Smooth muscle cell (in vitro differentiated cells): ENCODE data around the gene YY1AP1. TPM values are rescaled to one million over a fixed set of nuclear protein-coding genes. Genes with fewer than 3 reads are reported as not detected.
"Not testable (repeated sequence)": the region's sequence is repeated elsewhere in the genome, so short reads cannot be mapped to it uniquely, and the experiment has no call there.

Experiments
- DNase-seq: peaks from one replicate; lab custom pipeline; 2025; ENCODE audit not compliant: unreplicated experiment; lab: John Stamatoyannopoulos, UW
- H2AFZ ChIP-seq: fragments of 200-600 bp; sonication (generic); 2 replicates; pipeline ENCODE4 v1.6.0; 2016; ENCODE audit warnings: antibody characterized with exemption, low read depth, mild to moderate bottlenecking
- H3F3A ChIP-seq: fragments of 200-600 bp; sonication (generic); 2 replicates; pipeline ENCODE4 v1.6.0; 2017; ENCODE audit warnings: antibody characterized with exemption, low read depth
- H3K27ac ChIP-seq: fragments of 200-600 bp; sonication (generic); 2 replicates; pipeline ENCODE4 v1.5.1; 2016; ENCODE audit warnings: low read depth, mild to moderate bottlenecking
- H3K27me3 ChIP-seq: fragments of 200-600 bp; sonication (generic); 2 replicates; pipeline ENCODE4 v1.6.1; 2016; ENCODE audit warnings: low read depth, mild to moderate bottlenecking
- H3K36me3 ChIP-seq: fragments of 200-600 bp; sonication (generic); 2 replicates; pipeline ENCODE4 v1.5.1; 2016; ENCODE audit warnings: low read depth
- H3K4me1 ChIP-seq: fragments of 200-600 bp; sonication (generic); 2 replicates; pipeline ENCODE4 v1.5.1; 2016; ENCODE audit warnings: low read depth
- H3K4me2 ChIP-seq: fragments of 200-600 bp; sonication (generic); 2 replicates; pipeline ENCODE4 v1.6.0; 2016; ENCODE audit warnings: mild to moderate bottlenecking
- H3K4me3 ChIP-seq: fragments of 200-600 bp; sonication (generic); 2 replicates; pipeline ENCODE4 v1.5.1; 2016; ENCODE audit warnings: mild to moderate bottlenecking
- H3K79me2 ChIP-seq: fragments of 200-600 bp; sonication (generic); 2 replicates; pipeline ENCODE4 v1.6.0; 2016; ENCODE audit warnings: low read depth, mild to moderate bottlenecking
- H3K9ac ChIP-seq: fragments of 200-600 bp; sonication (generic); 2 replicates; pipeline ENCODE4 v1.6.0; 2016; ENCODE audit warnings: low read depth
- H3K9me3 ChIP-seq: fragments of 200-600 bp; sonication (generic); replicated peaks from 2 replicates; pipeline ENCODE4 v1.5.1; 2016; ENCODE audit warnings: low read depth
- H4K20me1 ChIP-seq: fragments of 200-600 bp; sonication (generic); 2 replicates; pipeline ENCODE4 v1.6.0; 2016; ENCODE audit warnings: low read depth
- WGBS: methylation state at CpG from one replicate; pipeline ENCODE4 v1.1.7; 2016; ENCODE audit warnings: low lambda C conversion rate; 5-methylcytosine and 5-hydroxymethylcytosine counted together
- polyA plus RNA-seq: library from polyadenylated mRNA; unstranded; fragments of >200 nt; fragmentation: Nextera tagmentation; extraction: Ambion mirVana; gene quantifications from 2 replicates; pipeline ENCODE4 v1.2.1, GENCODE V29; 2016
- total RNA-seq: library from RNA; depleted of rRNA; stranded (reverse); fragments of >200 nt; gene quantifications from 2 replicates; pipeline ENCODE4 v1.2.3, GENCODE V29; 2014
- TF ChIP-seq, protein P1 (sequence below): fragments of 200-600 bp; sonication (generic); IDR thresholded peaks from 2 replicates; pipeline ENCODE4 v1.5.1; 2017; ENCODE audit warnings: borderline replicate concordance, mild to moderate bottlenecking, antibody characterized with exemption; ENCODE audit not compliant: insufficient read depth, poor library complexity, severe bottlenecking

The YY1AP1 gene
- total and polyA plus RNA-seq, 2 experiments from 2014 or later: 27.8 to 33.9 TPM

DNA sequence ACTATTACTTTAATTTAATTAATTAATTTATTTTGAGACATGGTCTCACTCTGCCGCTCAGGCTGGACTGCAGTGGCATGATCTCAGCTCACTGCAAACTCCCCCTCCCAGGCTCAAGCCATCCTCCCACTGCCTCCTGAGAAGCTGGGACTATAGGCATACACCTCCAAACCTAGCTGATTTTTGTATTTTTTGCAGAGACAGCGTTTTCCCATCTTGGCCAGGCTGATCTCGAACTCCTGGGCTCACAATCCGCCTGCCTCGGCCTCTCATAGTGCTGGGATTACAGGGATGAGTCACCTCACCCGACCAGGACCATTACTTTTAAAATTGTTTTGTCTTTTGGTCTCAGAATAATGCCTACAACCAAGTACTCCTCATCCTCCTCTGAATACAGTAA, 15.6 kb downstream of the YY1AP1 start:
- no peak overlapping the region for H3K9ac ChIP-seq
- DNase-seq: no peak
- peaks cover 1% of the 10 kb centered on the region for H3K79me2 ChIP-seq
- no peaks in the 10 kb centered on the region for H3K9me3 ChIP-seq
- H4K20me1 ChIP-seq: peaks cover 21% of the 10 kb centered on the region
- TF ChIP-seq, protein P1, sequence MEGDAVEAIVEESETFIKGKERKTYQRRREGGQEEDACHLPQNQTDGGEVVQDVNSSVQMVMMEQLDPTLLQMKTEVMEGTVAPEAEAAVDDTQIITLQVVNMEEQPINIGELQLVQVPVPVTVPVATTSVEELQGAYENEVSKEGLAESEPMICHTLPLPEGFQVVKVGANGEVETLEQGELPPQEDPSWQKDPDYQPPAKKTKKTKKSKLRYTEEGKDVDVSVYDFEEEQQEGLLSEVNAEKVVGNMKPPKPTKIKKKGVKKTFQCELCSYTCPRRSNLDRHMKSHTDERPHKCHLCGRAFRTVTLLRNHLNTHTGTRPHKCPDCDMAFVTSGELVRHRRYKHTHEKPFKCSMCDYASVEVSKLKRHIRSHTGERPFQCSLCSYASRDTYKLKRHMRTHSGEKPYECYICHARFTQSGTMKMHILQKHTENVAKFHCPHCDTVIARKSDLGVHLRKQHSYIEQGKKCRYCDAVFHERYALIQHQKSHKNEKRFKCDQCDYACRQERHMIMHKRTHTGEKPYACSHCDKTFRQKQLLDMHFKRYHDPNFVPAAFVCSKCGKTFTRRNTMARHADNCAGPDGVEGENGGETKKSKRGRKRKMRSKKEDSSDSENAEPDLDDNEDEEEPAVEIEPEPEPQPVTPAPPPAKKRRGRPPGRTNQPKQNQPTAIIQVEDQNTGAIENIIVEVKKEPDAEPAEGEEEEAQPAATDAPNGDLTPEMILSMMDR: no peak
- H3K4me1 ChIP-seq: no peaks in the 10 kb centered on the region
- H2AFZ ChIP-seq: no peak overlapping the region
- H3K36me3 ChIP-seq: peaks cover 51% of the 10 kb centered on the region
- H3K27ac ChIP-seq: no peak overlapping the region
- H3K4me3 ChIP-seq: no peak overlapping the region
- 77% methylated on average over 6 of the region's 6 CpGs for WGBS
- no peak overlapping the region for H3K4me2 ChIP-seq
- no peaks in the 10 kb centered on the region for H3F3A ChIP-seq
- H3K27me3 ChIP-seq: no peaks in the 10 kb centered on the region

DNA sequence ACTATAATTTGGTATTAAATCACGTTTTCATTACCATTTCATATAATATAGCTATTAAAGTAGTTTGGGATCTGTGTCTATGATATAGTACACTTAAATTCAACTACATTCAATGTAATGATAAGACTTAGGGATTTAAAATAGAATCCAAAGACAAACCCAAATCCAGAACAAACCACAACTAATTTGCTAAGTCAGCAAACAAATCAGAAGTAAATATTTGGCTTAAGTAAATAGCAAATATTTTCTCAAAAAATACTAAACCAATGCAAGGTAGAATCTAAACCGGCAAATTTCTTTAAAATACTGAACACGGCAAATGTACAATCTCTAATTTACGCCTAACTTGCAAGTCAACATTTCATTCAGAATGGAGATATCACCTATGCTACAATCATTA, 16.8 kb downstream of the YY1AP1 start:
- Histone ChIP-seq H3F3A (no peaks in the 10 kb centered on the region), H3K27ac (no peak overlapping the region), H2AFZ (no peak overlapping the region), H3K9me3 (no peaks in the 10 kb centered on the region), H3K79me2 (no peaks in the 10 kb centered on the region), H4K20me1 (peaks cover 9% of the 10 kb centered on the region), H3K4me2 (no peak overlapping the region), H3K4me3 (no peak overlapping the region), H3K9ac (no peak overlapping the region), H3K36me3 (peaks cover 48% of the 10 kb centered on the region), H3K27me3 (no peaks in the 10 kb centered on the region), H3K4me1 (no peaks in the 10 kb centered on the region)
- WGBS: 96% methylated on average over 4 of the region's 4 CpGs
- TF ChIP-seq, protein P1: no peak
- no peak for DNase-seq

DNA sequence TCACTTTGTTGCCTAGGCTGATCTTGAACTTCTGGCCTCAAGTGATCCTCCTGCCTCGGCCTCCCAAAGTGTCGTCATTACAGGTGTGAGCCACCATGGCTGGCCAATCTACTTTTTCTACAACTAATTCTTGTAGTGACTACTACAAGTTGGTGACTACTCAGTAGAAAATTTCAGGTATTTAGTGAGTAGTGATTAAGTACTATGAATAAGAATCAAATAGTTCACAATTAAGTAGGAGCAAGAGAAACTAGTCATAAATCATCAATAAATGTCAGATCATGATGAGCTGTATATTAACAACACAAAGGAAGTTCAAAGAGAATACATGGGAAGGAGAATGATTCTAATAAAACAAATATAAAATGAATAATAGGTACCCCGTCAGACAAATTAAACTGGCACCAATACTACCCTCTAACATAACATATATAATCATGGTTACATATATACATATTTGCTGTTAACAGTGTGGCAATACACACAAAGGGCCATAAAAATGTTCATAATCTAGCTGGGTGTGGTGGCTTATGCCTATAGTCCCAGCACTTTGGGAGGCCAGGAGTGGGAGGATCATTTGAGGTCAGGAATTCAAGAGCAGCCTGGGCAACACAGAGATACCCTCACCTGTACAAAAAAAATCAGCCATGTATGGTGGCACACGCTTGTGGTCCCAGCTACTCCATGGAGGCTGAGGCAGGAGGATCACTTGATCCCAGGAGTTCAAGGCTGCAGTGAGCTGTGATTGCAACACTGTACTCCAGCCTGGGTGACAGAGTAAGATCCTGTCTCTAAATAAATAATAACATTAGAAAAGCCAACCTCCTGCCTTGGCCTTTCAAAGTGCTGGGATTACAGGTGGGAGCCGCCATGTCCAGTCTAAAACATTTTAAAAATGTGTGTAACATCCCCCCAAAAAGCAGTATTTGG, 19.1 kb downstream of the YY1AP1 start:
- Histone ChIP-seq H3K4me2 (no peak overlapping the region), H3K27me3 (no peaks in the 10 kb centered on the region), H3K9me3 (no peaks in the 10 kb centered on the region), H3K4me3 (no peak overlapping the region), H3K36me3 (peaks cover 45% of the 10 kb centered on the region), H3K79me2 (no peaks in the 10 kb centered on the region), H3F3A (no peaks in the 10 kb centered on the region), H3K9ac (no peak overlapping the region), H2AFZ (no peak overlapping the region), H4K20me1 (no peaks in the 10 kb centered on the region), H3K4me1 (no peaks in the 10 kb centered on the region), H3K27ac (no peak overlapping the region)
- 96% methylated on average over 5 of the region's 5 CpGs for WGBS
- TF ChIP-seq, protein P1: no peak
- no peak for DNase-seq

DNA sequence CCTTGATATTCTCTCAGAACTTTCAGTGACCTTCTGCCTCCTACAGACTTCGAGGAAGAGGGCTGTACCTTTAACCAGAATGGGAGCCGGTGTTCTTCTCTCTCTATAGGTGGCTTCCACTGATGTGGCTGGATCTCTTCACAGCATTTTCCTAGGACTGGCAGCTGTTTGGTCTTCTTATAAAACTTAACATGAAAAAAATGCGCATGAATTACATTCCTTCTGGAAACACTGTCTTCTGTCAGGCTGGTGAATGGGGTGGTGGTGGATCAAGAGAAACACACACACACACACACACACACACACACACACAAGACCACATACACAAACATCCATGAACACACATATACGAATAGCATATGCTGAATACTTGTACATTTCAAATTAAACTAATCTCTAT, 27.3 kb downstream of the YY1AP1 start:
- not testable (repeated sequence) for H3K4me1 ChIP-seq, H3K4me3 ChIP-seq, H3K79me2 ChIP-seq, H3F3A ChIP-seq, H3K27ac ChIP-seq, H3K9me3 ChIP-seq, DNase-seq, H2AFZ ChIP-seq, H3K9ac ChIP-seq, H4K20me1 ChIP-seq, H3K27me3 ChIP-seq, H3K4me2 ChIP-seq
- peaks cover 23% of the 10 kb centered on the region for H3K36me3 ChIP-seq
- WGBS: 98% methylated on average over 4 of the region's 4 CpGs
